HepG2 (cell line): ENCODE results near the gene MMP25. TPM values are rescaled to one million over a fixed set of nuclear protein-coding genes. Genes with fewer than 3 reads are reported as not detected.

Experiments used
- ASH2L ChIP-seq: fragments of 300-600, 200-600 bp; sonication (generic); IDR thresholded peaks from 2 replicates; pipeline ENCODE4 v1.7.0; 2017; ENCODE audit warnings: low read depth, mild to moderate bottlenecking, moderate library complexity, mixed read lengths, low read length; ENCODE audit not compliant: insufficient read length
- DMAP1 ChIP-seq: IDR thresholded peaks from 2 replicates; pipeline ENCODE4 v1.6.1; 2016
- ETV6 ChIP-seq: sonication (generic); formaldehyde crosslinking; conservative IDR thresholded peaks from 2 replicates; pipeline ENCODE4 v1.4.0; 2020; ENCODE audit warnings: missing genetic modification reagents
- HOXA3 ChIP-seq: sonication (generic); formaldehyde crosslinking; IDR thresholded peaks from 2 replicates; pipeline ENCODE4 v1.5.0; 2020; ENCODE audit warnings: missing genetic modification reagents
- KDM2A ChIP-seq: sonication (generic); formaldehyde crosslinking; IDR thresholded peaks from 2 replicates; pipeline ENCODE4 v1.4.0; 2020; ENCODE audit warnings: low read depth, missing genetic modification reagents, borderline replicate concordance
- KLF12 ChIP-seq: sonication (generic); formaldehyde crosslinking; IDR thresholded peaks from 2 replicates; pipeline ENCODE4 v1.4.0; 2020; ENCODE audit warnings: missing genetic modification reagents, borderline replicate concordance
- PLRG1 ChIP-seq: fragments of 450-650 bp; conservative IDR thresholded peaks from 2 replicates; pipeline ENCODE4 v1.6.1; 2016
- SALL1 ChIP-seq: sonication (generic); formaldehyde crosslinking; IDR thresholded peaks from 2 replicates; pipeline ENCODE4 v1.8.0; 2022; ENCODE audit warnings: mild to moderate bottlenecking, missing genetic modification reagents
- SALL2 ChIP-seq: sonication (generic); formaldehyde crosslinking; IDR thresholded peaks from 2 replicates; pipeline ENCODE4 v1.8.1; 2023; ENCODE audit warnings: mild to moderate bottlenecking, missing genetic modification reagents, inconsistent platforms
- SP1 ChIP-seq, 2 experiments: fragments of 450-650 bp in 1 of 2; sonication (generic) in 1 of 2; formaldehyde crosslinking in 1 of 2; IDR thresholded peaks; 2 replicates each; pipeline versions ENCODE4 v1.4.0 to v1.6.1; 2016 to 2020; ENCODE audit warnings: missing genetic modification reagents in 1 of 2
- TBX2 ChIP-seq: sonication (generic); formaldehyde crosslinking; IDR thresholded peaks from 2 replicates; pipeline ENCODE4 v1.5.0; 2020; ENCODE audit warnings: missing genetic modification reagents, mild to moderate bottlenecking, borderline replicate concordance
- TEAD3 ChIP-seq: optimal IDR thresholded peaks from 2 replicates; pipeline ENCODE3; 2016; ENCODE audit warnings: borderline replicate concordance
- ZFAT ChIP-seq: sonication (generic); formaldehyde crosslinking; conservative IDR thresholded peaks from 2 replicates; pipeline ENCODE4 v1.8.1; 2023; ENCODE audit warnings: missing genetic modification reagents, inconsistent platforms
- ZKSCAN5 ChIP-seq: sonication (generic); formaldehyde crosslinking; IDR thresholded peaks from 2 replicates; pipeline ENCODE4 v1.5.1; 2020; ENCODE audit warnings: mild to moderate bottlenecking, missing genetic modification reagents
- ZNF326 ChIP-seq: sonication (generic); formaldehyde crosslinking; IDR thresholded peaks from 2 replicates; pipeline ENCODE4 v1.4.0; 2020; ENCODE audit warnings: missing genetic modification reagents, borderline replicate concordance
- ZNF33B ChIP-seq: sonication (generic); formaldehyde crosslinking; IDR thresholded peaks from 2 replicates; pipeline ENCODE4 v1.5.1; 2020; ENCODE audit warnings: mild to moderate bottlenecking, missing genetic modification reagents
- ZNF484 ChIP-seq: sonication (generic); formaldehyde crosslinking; IDR thresholded peaks from 2 replicates; pipeline ENCODE4 v1.5.1; 2020; ENCODE audit warnings: mild to moderate bottlenecking, low read depth, missing genetic modification reagents, borderline replicate concordance
- ZNF614 ChIP-seq: IDR thresholded peaks from 2 replicates; pipeline ENCODE4 v1.6.1; 2018; ENCODE audit warnings: missing biosample characterization, missing genetic modification reagents, inconsistent platforms, borderline replicate concordance
- ZSCAN30 ChIP-seq: sonication (generic); formaldehyde crosslinking; IDR thresholded peaks from 2 replicates; pipeline ENCODE4 v1.5.0; 2020; ENCODE audit warnings: mild to moderate bottlenecking, missing genetic modification reagents
- polyA plus RNA-seq, 8 experiments: library from polyadenylated mRNA; depleted of rRNA in 3 of 8; stranded (reverse) in 7 of 8; unstranded in 1 of 8; fragments of >200 nt; fragmentation: Illumina TruSeq in 4 of 8; extraction: Trizol in 4 of 8; gene quantifications; 2 replicates each; pipeline versions ENCODE4 v1.2.1 to v1.2.3, GENCODE V29; 2011 to 2016; ENCODE audit warnings: low read depth in 4 of 8, missing spikeins in 1 of 8, mixed read lengths in 1 of 8; ENCODE audit not compliant: insufficient read depth in 1 of 8
- total RNA-seq, 5 experiments: library from RNA; depleted of rRNA; stranded (reverse); fragments of >200 nt; fragmentation: Illumina TruSeq; extraction: Trizol; gene quantifications; 2 replicates each; pipeline ENCODE4 v1.2.3, GENCODE V29; 2016; ENCODE audit warnings: low read depth in 1 of 5
- TF ChIP-seq, protein P1 (sequence below): sonication (generic); formaldehyde crosslinking; IDR thresholded peaks from 2 replicates; pipeline ENCODE4 v1.4.0; 2020; ENCODE audit warnings: mild to moderate bottlenecking, missing genetic modification reagents
- TF ChIP-seq, protein P2 (sequence below): sonication (generic); formaldehyde crosslinking; IDR thresholded peaks from 2 replicates; pipeline ENCODE4 v1.4.0; 2020; ENCODE audit warnings: mild to moderate bottlenecking, low read depth, missing genetic modification reagents
- TF ChIP-seq, protein P3 (sequence below): sonication (generic); formaldehyde crosslinking; IDR thresholded peaks from 2 replicates; pipeline ENCODE4 v1.5.1; 2020; ENCODE audit warnings: missing genetic modification reagents, mild to moderate bottlenecking, borderline replicate concordance
- TF ChIP-seq, protein P4 (sequence below): sonication (generic); formaldehyde crosslinking; IDR thresholded peaks from 2 replicates; pipeline ENCODE4 v1.5.0; 2020; ENCODE audit warnings: mild to moderate bottlenecking, missing genetic modification reagents

Gene MMP25
- total and polyA plus RNA-seq, 2 of the 13 experiments (the other 11 are each of a cell fraction or from before 2014, with no cell fraction given): 0.04 to 0.08 TPM

DNA sequence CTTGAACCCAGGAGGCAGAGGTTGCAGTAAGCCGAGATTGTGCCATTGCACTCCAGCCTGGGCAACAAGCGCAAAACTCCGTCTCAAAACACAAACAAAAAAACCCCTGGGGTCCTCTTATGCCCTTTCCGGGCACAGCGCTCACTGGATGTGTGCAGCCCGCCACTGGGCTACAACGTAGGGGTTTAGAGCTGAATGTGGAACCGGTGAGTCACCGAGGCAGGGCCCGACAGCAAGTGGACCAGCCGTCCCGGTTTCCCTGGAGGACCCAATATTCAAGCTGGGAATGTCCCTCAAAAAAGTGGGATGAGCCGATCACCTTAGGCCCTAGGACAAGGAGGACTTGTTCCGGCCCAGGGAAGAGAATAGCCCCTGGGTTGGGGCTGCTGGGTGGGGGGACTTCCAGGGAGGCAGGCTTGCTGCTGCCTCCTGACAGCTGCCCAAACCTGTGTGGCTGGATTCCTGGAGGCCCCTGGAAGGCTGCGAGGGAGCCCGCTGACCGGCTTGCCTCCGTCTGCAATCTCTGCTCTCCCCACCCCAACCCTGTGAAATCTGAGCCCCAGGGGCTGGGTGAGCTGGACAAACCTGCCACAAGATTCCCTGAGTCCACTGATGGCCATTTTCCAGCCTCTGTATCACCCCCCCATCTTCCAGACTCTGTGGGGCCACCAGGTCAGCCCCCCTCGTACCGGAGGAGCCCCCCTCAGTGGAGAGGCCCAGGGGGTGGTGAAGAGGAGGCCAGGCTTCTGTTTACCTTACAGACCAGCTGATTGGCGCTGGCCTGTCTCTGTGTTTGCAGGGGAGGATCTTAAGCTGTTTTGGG lies 36.6 kb upstream of the MMP25 start (continued):
- TF ChIP-seq, protein P1, sequence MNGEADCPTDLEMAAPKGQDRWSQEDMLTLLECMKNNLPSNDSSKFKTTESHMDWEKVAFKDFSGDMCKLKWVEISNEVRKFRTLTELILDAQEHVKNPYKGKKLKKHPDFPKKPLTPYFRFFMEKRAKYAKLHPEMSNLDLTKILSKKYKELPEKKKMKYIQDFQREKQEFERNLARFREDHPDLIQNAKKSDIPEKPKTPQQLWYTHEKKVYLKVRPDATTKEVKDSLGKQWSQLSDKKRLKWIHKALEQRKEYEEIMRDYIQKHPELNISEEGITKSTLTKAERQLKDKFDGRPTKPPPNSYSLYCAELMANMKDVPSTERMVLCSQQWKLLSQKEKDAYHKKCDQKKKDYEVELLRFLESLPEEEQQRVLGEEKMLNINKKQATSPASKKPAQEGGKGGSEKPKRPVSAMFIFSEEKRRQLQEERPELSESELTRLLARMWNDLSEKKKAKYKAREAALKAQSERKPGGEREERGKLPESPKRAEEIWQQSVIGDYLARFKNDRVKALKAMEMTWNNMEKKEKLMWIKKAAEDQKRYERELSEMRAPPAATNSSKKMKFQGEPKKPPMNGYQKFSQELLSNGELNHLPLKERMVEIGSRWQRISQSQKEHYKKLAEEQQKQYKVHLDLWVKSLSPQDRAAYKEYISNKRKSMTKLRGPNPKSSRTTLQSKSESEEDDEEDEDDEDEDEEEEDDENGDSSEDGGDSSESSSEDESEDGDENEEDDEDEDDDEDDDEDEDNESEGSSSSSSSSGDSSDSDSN: peak; percentile 36; the same call in 1 of the 2 replicates
- TF ChIP-seq ZNF326 (CRISPR knock-in tag) (no peak), ZNF614 (CRISPR knock-in tag) (no peak), TBX2 (peak; percentile 39; the same call in 1 of the 2 replicates), TEAD3 (CRISPR knock-in tag) (peak; percentile 23), KLF12 (CRISPR knock-in tag) (no peak; the same call in 1 of the 2 replicates), KDM2A (peak; percentile 50; the same call in 1 of the 2 replicates), ZKSCAN5 (CRISPR knock-in tag) (no peak), SALL2 (CRISPR knock-in tag) (no peak), ZNF484 (CRISPR knock-in tag) (no peak), SALL1 (CRISPR knock-in tag) (peak; percentile 56), SP1 (IDR thresholded peaks at IDR 0.05) (no peak), SP1 (CRISPR knock-in tag; IDR thresholded peaks at IDR 0.05) (no peak), ASH2L (no peak), ZNF33B (CRISPR knock-in tag) (no peak), ETV6 (CRISPR knock-in tag) (no peak), HOXA3 (CRISPR knock-in tag) (peak; percentile 27; the same call in 1 of the 2 replicates), DMAP1 (CRISPR knock-in tag) (no peak), ZFAT (CRISPR knock-in tag) (no peak), PLRG1 (no peak), ZSCAN30 (CRISPR knock-in tag) (no peak)
- TF ChIP-seq, protein P2, sequence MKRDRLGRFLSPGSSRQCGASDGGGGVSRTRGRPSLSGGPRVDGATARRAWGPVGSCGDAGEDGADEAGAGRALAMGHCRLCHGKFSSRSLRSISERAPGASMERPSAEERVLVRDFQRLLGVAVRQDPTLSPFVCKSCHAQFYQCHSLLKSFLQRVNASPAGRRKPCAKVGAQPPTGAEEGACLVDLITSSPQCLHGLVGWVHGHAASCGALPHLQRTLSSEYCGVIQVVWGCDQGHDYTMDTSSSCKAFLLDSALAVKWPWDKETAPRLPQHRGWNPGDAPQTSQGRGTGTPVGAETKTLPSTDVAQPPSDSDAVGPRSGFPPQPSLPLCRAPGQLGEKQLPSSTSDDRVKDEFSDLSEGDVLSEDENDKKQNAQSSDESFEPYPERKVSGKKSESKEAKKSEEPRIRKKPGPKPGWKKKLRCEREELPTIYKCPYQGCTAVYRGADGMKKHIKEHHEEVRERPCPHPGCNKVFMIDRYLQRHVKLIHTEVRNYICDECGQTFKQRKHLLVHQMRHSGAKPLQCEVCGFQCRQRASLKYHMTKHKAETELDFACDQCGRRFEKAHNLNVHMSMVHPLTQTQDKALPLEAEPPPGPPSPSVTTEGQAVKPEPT (CRISPR knock-in tag): 0 out of 2 replicates have a peak, but pooled peaks have one; percentile 36
- TF ChIP-seq, protein P3, sequence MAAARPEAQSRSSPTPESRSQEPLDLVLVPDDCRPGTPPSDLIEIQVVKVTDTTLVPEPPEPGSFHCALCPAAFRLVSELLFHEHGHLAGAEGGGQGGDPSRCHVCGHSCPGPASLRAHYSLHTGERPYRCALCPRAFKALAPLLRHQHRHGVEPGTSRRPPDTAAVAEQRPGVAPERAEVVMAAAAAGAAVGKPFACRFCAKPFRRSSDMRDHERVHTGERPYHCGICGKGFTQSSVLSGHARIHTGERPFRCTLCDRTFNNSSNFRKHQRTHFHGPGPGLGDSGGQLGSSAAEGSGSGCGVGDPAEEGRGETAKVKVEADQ (CRISPR knock-in tag): no peak
- TF ChIP-seq, protein P4, sequence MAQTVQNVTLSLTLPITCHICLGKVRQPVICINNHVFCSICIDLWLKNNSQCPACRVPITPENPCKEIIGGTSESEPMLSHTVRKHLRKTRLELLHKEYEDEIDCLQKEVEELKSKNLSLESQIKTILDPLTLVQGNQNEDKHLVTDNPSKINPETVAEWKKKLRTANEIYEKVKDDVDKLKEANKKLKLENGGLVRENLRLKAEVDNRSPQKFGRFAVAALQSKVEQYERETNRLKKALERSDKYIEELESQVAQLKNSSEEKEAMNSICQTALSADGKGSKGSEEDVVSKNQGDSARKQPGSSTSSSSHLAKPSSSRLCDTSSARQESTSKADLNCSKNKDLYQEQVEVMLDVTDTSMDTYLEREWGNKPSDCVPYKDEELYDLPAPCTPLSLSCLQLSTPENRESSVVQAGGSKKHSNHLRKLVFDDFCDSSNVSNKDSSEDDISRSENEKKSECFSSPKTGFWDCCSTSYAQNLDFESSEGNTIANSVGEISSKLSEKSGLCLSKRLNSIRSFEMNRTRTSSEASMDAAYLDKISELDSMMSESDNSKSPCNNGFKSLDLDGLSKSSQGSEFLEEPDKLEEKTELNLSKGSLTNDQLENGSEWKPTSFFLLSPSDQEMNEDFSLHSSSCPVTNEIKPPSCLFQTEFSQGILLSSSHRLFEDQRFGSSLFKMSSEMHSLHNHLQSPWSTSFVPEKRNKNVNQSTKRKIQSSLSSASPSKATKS (CRISPR knock-in tag): no peak
